Lung microvascular endothelial cell (primary cell): ENCODE data around the gene DNAI1. TPM values are rescaled to one million over a fixed set of nuclear protein-coding genes. Genes with fewer than 3 reads are reported as not detected.

Source experiments
- DNase-seq, 2 donors: peaks; one replicate each; pipeline versions ENCODE4 v3.0.0 to v3.0.0-alpha.2; 2010; ENCODE audit warnings: low read depth in 2 of 2
- total RNA-seq: library from RNA; depleted of rRNA; stranded (reverse); fragments of >200 nt; gene quantifications from 2 replicates; pipeline ENCODE4 v1.2.1, GENCODE V29; 2014

Gene DNAI1
- total RNA-seq, 1 donor from 2014 or later = not detected

DNA sequence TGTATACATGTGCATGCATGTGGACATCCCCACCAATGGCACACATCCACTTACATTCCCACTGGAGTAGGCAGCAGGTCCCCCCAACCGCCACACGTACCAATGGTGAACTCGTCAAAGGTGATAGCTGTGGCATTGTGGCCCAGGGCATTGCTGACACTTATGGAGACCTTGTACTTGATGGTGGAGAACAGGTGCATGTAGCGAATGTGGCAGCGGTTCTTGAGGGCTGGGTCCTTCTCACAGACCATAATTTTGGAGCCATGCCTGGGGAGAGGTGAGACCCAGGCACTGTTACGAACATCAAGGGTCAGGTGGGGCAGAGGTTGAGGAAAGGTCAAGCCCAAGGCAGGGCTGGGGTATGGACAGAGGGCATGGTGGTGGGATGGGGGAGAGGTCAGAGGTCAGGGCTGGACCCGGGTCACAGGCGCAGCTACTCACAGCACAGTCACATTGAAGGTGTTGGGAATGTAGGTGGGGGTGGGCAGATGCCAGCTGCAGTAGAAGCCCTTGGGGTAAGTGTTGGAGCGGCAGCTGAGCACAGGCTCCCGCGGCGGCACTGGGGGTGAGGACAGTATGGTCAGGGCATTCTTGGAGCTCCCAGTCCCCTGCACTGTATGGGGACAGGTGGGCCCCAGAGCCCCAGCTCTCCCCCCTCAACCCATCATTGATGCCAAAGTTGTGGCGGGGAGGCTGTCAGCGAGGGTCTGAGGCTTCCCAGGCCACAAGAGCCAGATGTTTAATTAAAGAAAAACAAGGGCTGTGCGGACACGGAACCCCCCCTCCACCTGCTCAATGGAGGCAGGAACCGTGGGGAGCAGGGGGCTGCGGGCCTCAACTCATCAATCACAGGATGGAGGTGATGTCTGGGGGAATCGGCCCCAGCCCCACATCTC lies 99.1 kb downstream of the DNAI1 start:
- DNase-seq = no peak

DNA sequence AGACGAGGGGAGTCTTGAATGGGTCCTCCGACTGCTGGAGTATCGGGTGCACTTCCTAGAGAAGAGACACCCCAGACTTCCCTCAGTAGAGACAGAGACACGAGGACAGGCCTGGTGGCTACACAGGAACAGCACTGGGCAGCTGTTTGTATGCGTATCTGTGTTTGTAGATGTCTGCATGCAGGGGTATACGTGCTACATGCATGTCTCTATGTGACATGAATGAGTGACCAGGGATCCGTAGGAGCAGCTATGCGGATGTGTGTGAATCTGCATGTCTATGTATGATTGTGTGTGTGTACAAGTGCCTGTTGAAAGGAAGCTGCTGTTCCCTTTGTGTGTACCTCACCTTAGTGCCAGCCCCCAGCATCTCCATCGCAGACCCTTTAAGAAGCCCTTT lies 99.8 kb downstream of the DNAI1 start:
- no peak for DNase-seq

DNA sequence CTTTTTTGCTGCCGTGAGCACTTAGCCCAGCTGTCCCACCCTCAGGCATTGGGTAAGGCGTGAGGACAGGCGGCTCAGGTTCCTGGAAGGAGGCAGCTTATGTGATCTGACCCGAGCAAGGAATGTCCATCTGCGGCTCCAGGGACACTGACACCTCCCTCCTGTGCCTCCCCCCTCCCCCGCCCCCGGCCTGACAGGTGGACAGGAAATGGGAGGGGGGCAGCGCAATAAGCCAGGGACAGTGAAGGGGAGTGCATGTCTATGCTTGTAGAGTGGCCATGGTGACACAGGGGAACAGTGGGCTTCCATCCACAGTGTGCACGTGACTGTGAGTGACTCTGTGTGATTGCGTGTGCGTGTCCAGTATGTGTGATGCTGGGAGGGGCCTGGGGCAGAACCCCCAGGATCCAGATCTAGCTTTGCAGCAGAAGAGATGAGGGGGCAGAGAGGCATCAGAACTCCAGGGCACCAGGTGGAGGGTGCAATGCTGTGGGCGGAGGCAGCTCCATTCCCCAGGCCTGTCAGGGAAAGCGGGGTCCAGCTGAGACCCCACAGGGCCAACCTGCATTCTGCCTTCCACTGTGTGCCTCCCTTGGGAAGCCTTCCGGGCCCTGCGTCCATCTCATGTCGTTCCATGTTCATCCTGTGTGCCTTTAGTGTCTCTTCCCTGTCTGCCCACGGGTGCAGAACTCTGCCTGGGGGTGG lies 100.5 kb downstream of the DNAI1 start:
- no peak for DNase-seq

DNA sequence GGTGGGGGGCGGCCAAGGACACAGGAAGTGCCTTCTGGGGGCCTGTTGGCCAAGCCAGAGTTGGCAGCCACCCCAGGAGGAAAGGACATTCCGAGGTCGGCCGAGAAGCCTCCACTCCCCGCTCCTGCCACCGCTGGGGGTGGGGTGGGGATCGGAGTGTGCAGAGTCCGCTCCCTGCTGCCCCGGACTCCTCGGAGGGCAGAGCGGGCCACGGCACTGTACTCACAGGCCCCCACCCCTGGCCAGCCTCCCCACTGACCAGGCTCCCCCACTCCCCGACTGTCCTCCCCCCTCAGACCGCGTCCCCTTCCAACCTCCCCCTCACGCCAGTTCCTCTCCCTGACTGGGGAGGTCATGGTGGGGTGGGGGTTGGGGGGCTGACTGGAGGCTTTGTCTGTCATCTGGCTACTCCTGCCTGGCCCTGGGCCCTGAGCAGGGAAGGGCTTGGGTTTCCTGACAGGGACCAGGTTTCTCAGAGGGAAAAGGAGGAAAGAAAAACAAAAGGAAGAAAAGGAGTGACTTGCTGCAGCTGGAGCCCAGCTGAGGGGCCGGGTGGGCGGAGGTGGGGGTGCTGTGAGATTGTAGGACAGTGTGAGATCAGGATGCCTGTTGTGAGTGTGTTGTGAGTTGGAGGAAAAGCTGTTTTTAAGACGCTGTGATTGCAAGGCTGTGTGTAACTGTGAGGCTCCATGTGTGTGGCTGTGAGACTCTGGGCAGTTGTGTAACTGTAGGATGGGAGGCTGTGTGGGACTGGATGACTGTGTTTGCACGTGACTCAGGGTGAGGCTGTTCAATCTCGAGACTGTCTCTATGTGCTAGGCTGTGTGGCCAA lies 101.2 kb downstream of the DNAI1 start:
- peak in 1 of 2 donors; percentile 8 for DNase-seq

DNA sequence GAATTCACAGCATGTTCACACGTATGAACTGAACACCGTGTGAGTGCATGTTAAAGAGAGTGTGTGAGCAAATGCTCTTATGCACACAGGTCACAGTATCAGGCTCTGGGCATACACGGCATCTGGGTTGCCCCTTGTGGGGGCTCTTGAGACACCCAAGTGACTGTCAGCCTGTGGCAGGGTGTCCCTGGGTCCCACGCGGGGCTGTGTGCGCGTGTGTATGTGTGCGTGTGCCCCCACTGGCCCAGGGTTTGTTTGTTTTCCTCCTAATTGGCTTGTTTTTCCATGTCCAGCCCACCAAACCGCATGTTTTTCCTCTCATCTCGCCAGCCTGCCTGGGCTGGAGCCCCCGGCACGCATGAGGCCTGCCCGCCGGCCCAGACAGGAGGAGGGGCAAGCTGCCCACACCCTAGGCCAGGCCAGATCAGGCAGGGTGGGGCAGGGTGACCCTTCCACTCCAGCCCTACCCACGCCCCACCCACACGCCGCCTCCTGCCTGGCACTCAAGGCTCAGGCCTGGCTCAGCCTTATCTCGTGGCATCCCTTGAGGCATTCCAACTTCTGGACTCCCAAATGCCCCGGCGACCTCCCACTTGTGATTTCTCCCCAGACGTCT lies 102.1 kb downstream of the DNAI1 start:
- DNase-seq = peak in 1 of 2 donors; percentile 21

DNA sequence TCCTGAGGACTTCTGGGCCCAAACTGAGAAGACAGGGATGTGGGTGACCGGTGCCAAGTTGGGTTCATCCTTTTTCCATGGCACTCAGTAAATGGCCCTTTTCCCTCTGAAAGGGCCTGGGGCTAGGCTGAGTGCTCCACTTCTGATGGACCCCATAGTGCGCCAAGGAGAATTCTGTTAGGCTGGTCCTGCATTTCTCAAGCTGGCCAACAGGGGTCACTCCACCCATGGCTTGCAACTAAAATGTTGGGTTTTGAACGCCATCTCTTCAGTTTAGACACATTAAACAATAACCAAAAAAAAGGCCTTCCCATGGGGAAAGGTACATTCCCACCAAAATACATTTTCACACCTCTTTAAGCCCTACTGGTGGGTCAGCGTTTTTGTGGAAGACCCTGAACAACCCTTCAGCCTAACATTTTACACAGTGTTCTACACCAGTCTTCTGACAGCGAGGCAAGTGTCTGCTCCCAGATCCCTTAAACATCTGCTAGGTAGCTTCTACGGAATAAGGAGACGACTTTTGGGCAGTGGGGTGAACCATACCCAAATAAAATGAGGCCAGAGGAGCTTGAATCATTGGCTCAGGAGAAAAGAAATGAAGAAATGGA lies 103.6 kb downstream of the DNAI1 start:
- no peak for DNase-seq

DNA sequence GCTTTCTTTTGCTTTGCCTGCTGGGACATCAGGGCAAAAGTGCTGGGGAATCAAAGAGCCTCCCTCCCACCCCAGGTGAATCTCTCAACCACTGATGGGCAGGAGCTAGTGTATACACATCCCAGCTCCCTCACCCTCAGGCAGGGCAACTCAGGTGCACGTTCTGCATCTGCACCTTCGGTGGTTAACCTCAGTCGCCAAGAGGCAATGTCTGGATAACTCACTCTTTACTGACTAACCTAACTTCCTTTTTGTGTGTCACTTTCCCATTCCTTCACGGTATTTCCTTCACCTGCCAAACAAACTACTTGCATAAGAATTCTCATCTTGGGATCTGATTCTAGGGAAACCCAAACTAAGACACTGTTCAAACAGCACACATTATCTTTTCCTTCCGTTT lies 104.7 kb downstream of the DNAI1 start:
- DNase-seq = no peak

DNA sequence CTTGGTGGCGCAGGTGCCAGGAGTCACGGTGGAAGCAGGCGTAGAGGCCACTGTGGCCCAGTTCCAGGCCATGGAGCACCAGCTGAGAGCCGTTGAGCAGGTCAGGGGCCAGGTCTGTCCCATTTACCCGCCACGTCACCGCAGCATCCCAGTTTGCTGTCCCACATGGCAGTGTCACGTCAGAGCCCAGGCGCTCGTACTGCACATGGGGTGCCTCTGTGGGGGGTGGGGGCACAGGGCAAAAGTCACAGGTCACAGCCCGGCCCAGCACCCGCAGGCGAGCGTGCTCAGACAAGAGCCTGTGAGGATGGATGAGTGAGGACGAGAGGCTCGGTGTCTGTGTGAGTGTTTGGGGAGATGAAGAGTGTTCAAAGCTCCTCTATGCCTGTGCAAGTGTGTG lies 106.0 kb downstream of the DNAI1 start:
- no peak for DNase-seq

DNA sequence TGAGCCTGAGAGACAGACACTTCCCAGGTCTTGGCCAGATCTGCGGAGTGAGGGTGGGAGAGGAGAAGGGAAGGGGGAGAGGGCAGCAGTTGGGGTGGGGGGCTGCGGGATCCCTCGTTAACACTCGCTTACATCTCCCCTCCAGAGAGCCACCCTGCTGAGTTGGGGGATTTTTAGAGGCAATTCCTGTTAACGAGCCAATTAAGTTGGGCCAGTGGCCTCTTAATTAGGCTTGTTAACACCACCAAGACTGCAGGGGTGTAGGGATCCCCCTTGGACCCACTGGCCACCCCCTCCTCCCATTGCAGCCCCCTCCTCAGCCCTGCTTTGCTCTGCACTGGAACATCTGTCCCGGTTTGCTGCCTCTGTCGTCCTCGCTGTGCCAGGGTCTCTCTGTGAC lies 107.3 kb downstream of the DNAI1 start:
- no peak for DNase-seq

DNA sequence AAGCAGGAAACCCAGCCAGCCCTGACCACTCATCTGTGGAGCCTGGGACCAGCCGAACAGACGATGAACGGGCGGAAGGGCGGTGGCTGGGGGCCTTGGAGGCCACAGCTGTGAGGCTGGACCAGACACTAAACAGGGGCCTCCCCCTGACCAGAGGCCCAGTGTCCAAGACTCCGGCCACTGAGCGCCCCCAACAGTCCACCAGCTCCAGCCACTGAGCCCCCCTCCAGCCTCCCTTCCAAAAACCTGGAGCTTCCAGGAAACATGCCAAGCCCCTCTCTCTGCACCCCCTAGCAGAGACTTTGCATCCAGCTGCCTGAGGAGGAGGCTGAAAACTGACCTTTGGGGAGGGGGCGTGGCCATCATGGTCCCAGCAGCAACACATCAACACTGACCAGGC lies 107.7 kb downstream of the DNAI1 start:
- no peak for DNase-seq

DNA sequence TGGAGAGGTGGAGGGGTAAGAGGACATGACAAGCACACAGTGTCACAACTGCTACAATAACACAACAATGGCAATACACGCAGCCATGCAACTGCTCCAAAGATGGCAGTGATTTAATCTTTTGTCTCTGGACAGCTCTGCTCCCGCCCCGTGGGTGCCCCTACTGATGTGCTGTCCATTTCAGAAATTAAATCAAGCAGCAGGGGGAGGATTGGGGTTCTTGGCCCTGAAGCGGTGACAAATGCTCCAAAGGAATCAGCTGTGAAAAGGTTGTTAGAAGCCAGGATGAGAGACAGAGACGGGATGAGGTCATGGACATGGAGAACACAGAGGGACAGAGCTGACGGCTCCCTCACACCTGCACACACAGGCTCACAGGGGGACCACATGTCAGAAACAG lies 108.4 kb downstream of the DNAI1 start:
- no peak for DNase-seq

DNA sequence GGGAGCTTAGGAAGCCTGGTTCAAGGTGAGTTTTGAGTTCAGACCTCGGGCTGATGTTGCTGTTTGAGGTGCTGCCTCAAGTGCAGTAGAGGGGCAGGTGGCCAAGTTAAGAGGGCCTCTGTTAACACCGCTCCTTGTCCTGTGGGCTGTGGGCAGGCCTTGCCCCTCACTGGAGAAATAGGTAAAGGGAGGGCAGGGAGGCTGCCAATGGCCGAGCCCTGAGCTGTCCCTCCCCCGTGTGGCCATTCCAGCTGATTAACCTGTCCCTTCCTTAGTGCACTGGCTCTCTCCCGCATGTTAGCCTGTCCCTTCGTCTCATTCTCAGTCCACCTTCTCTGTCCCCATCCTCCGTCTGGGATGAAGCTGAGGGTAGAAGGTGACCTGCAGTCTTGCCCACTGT lies 109.5 kb downstream of the DNAI1 start:
- no peak for DNase-seq

DNA sequence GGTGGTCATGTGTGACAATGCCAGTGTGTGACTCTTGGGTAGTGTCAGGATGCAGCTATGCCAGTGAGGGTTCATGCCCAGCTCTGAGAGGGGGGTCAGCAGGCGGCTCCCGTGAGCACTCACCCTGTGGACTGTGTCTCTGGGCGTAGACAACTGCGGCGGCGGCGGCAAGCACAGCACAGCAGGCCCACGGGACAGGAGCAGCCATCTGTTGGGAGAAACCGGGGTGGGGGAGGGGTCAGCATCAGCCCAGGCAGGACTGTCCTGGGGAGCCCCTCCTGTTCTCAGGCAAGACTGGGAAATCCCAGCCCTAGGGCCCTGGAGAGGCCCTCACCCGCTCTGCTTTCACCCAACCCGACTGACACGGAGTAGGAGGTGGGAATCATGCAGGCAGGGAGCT lies 110.2 kb downstream of the DNAI1 start:
- no peak for DNase-seq

DNA sequence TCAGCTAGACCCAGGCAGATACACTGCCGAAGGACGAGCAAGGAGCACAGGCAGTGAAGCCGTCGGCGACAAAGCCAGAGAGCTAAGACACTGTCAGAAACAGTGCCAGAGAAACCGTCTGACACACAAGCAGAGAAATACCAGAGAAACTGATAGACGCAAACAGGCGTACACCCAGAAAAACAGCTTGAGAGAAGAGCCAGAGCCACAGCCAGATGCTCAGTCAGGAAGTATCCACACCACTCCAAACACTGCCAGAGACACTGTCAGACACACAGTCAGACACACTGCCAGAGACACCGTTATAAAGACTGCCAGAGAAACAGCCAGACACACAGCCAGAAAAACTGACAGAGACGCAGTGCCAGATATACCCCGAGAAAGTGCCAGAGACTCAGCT lies 111.8 kb downstream of the DNAI1 start:
- no peak for DNase-seq

Other genes with a start within 250 kb of the DNAI1 start
- 0.40 and 1.1 TPM in 2 replicates for gene KIF24, start 129.5 kb upstream of the DNAI1 start, total RNA-seq
- 30.9 and 38.3 TPM in 2 replicates for gene NUDT2, start 129.2 kb upstream of the DNAI1 start, total RNA-seq
- gene MYORG, start 81.9 kb upstream of the DNAI1 start, total RNA-seq = 1.7 and 2.6 TPM in 2 replicates
- 4.0 and 4.8 TPM in 2 replicates for gene FAM219A, start 235 bp upstream of the DNAI1 start, total RNA-seq
- not detected in 2 replicates for gene ENHO, start 64.2 kb downstream of the DNAI1 start, total RNA-seq
- gene CNTFR, start 130.9 kb downstream of the DNAI1 start, total RNA-seq = not detected in 2 replicates
- 14.8 and 15.5 TPM in 2 replicates for gene RPP25L, start 153.3 kb downstream of the DNAI1 start, total RNA-seq
- gene DCTN3, start 161.7 kb downstream of the DNAI1 start, total RNA-seq = 65.3 and 71.5 TPM in 2 replicates
- gene ARID3C, start 170.3 kb downstream of the DNAI1 start, total RNA-seq = under 0.01 and 0.20 TPM in 2 replicates
- 29.2 and 31.0 TPM in 2 replicates for gene SIGMAR1, start 179.0 kb downstream of the DNAI1 start, total RNA-seq
- gene GALT, start 187.9 kb downstream of the DNAI1 start, total RNA-seq = 23.5 and 27.0 TPM in 2 replicates
- gene IL11RA, start 193.4 kb downstream of the DNAI1 start, total RNA-seq = 3.3 and 3.4 TPM in 2 replicates
- not detected in 2 replicates for gene CCL27, start 203.9 kb downstream of the DNAI1 start, total RNA-seq
- gene CCL19, start 232.5 kb downstream of the DNAI1 start, total RNA-seq = not detected in 2 replicates